ENCODE data around the gene MYMK.

MYMK gene

GRCh38 chr9:133515240-133515610 is 9.5 kb downstream of the MYMK start:
- no peak for DNase-seq (ENCODE audit: low read depth)
- no peak for TF ChIP-seq CTCF (conservative IDR thresholded peaks at IDR 0.05; ENCODE audit: low read depth, low read length)
- no peak overlapping the region for H3K4me3 ChIP-seq (ENCODE audit: low read depth, low read length)

GRCh38 chr9:133514460-133515239 is 10.1 kb downstream of the MYMK start:
- DNase-seq (ENCODE audit: low read depth), result no peak
- no peak overlapping the region for H3K4me3 ChIP-seq (ENCODE audit: low read depth, low read length)
- TF ChIP-seq CTCF (conservative IDR thresholded peaks at IDR 0.05; ENCODE audit: low read depth, low read length), result no peak

GRCh38 chr9:133513214-133514100 is 11.3 kb downstream of the MYMK start:
- no peak for DNase-seq (ENCODE audit: low read depth)
- H3K4me3 ChIP-seq (ENCODE audit: low read depth, low read length), result no peak overlapping the region
- no peak for TF ChIP-seq CTCF (conservative IDR thresholded peaks at IDR 0.05; ENCODE audit: low read depth, low read length)

- TF ChIP-seq CTCF (conservative IDR thresholded peaks at IDR 0.05; ENCODE audit: low read depth, low read length), result no peak
- H3K4me3 ChIP-seq (ENCODE audit: low read depth, low read length), result no peak overlapping the region
Measured at GRCh38 chr9:133512253-133513213, 12.2 kb downstream of the MYMK start.

GRCh38 chr9:133511607-133512006 is 13.2 kb downstream of the MYMK start:
- H3K4me3 ChIP-seq (ENCODE audit: low read depth, low read length), result no peak overlapping the region
- DNase-seq (ENCODE audit: low read depth), result no peak
- no peak for TF ChIP-seq CTCF (conservative IDR thresholded peaks at IDR 0.05; ENCODE audit: low read depth, low read length)

More at GRCh38 chr9:133512253-133513213, 12.2 kb downstream of the MYMK start:
- DNase-seq (ENCODE audit: low read depth), result no peak

GRCh38 chr9:133510926-133511505 is 13.7 kb downstream of the MYMK start:
- TF ChIP-seq CTCF (conservative IDR thresholded peaks at IDR 0.05; ENCODE audit: low read depth, low read length), result no peak
- no peak overlapping the region for H3K4me3 ChIP-seq (ENCODE audit: low read depth, low read length)
- DNase-seq (ENCODE audit: low read depth), result no peak

Data from choroid plexus epithelial cell (primary cell).